GM18858 (cell line): ENCODE data around the gene PIGQ.

Source experiments
- ATAC-seq: cut with Tn5 transposase; IDR thresholded peaks from one replicate; pipeline ENCODE4 v1.9.1; 2021; ENCODE audit not compliant: unreplicated experiment

PIGQ gene

DNA sequence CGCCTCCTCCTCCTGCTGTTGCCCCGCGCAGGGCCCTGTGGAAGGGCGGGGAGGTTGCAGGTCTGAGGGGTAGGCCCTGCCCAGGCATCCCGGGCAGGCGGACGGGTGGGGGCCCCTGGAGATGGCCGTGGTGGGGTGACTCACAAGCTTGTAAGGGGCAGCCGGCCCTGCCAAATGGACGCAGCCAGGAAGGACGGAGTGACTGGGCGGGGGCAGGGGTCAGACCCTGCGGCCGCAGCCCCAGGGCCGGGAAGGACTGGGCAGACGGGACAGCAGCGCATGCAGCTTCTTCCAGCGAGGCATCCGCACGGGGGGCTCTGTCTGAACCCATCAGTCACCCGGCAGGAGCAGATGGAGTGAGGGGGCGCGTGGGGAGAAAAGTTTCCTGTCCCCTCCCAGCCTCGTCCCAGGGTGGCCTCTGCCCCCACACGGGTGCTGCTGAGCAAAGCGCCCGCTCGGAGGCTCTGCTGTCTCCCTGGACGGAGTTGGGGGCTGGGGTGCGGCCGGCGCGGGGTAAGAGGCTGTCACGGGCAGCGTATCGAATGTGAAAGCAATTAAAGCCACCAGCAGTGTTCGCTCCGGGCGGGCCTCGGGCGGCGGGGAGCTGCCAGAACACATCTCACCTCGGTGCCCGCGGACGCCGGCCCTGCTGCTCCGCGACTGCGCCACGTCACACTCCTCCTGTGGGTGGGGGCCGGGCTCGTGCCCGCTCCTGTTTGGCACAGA lies 15.0 kb upstream of the PIGQ start:
- no peak for ATAC-seq

DNA sequence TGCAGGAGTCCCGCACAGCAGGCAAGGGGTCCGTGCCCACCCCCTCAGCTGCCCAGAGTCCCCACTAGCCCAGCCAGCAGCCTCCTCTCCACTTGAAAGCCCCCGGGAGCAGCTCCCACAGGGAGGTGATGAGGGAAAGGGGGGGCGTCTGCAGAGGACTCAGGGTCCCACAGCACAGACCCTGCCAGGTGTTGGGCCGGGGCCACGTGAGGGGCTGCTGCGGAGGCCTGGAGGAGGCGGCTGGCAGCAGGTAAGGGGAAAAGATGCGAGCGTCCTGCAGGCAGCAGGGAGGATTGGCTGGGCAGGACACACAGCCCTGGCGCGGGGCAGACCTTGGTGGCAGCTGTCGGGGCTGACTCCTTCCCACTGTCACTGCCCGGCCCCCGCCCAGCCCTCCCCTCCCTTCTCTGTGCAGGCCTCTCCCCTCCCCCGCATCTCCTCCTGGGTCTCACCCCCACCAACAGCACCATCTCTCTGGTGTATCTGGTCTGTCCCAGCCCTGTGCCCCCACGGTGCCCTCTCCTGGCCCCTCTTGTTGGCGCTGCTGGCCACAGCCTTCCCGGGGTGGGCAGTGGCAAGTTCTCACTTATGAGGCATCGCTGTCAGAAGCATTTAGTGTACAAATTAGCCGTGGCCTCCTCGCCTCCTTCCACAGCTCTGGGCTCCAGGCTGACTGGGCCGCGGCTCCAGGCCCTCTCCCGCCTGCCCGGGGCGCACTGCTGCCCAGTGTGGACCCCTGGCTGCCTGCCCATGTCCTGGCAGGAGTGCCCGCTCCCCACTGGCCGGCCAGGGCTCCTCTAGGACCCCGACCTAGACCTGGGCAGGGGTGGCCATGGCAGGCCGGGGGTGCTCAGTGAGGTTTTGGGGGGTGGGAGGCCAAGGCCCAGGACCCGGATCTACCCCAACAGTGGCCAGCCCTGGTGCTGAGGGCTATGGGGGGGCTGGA lies 14.0 kb upstream of the PIGQ start:
- ATAC-seq: no peak

DNA sequence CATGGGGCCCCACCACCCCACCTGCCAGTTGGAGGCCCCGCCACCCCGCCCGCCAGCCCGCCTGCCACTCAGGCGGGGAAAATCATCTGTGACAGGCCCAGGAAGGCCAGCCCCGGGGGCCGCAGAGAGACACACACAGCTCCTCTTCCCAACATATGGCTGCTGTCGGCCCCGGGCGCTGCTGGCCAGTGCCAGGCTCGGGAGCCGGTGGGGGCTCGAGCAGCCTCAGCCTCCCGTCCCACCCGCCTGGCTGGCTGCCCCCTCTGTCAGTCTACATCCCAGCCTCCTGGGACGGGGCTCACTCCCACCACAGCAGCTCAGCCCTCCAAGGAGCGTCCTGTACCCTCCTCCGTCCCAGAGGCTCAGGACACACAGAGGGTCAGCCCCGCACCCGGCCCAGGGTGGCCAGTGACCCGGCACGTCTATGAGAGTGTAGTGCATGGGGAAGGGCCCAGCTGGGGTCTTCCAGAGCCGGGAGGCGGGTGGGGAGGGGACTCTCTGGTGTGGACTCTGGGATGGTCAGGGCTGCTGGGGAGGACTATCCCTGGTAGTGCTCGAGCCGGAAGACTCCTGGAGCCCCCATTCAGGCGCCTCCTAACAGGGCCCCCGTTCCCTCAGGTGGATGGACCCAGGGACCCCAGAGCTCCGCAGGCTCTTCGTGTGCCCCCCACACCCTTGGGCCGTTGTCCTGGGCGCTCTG lies 13.1 kb upstream of the PIGQ start:
- ATAC-seq: no peak

DNA sequence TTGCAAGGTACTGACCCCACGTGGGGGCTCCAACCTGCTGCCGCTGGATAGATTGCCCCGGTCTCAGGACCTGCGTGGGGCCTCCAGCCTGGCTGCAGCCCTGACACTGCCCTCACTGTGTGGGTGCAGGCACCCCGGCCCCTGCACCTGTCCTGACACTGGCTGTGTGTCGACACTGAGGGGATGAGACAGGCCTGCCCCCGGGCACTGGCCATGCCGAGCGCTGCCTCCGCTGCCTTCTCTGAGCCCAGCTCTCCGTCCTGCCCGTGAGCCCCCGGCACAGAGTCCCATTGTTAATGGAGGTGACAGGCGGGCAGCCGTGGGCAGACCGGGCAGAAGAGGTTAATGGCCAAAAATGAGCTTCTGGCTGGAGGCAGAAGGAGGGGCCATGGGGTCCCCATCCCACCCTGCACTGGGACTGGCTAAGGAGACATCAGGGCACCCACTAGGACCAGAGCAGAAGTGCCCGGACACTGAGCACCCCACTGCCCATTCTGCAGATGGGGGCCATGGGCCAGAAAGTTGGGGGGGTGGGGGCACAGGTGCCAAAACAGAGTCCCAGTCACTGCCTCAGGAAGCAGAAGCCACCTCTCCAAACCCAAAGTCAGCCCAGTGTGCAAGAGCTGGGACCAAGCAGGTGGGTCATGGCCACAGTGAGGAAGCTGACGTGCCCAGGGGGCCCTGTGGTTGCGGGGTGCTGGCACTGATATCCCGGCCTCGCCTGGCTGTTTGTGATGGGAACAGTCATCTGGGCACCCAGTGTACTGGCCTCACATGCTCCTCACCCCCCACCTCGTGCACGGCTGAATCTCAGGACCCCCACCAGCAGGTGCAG lies 12.1 kb upstream of the PIGQ start:
- ATAC-seq: no peak

DNA sequence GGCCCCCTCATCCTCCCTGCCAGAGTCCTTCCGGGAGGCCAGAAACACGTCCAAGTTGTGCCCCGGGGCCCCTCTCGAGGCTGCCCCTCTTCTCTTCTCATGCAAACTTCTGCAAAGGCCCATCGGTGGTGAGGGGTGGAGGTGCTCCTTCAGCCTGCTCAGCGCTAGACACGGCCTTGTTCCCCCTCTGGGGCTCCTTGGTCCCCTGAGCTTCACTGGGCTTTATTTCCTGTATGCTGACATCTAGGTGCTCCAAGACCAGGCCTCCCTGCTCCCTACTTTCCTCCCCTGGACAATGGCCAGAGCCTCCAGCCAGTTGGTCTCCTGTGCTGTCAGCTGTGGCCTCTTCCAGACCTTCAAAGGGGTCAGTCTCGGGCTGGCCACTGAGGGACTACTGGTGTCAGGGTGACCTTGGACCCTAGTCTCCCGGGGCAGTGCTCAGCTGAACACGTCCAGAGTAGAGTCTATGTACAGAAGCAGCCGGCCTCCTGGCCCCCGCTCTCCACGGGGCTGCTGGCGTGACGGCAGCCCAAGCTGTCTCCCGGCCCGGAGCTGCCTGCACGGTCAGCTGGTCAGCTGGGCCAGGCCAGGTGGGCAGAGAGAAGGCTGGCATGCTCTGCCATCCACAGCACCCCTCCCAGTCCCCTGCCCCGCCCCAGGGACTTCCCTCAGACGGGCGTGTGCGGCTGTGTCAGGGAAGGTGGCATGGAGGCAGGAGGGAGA lies 11.3 kb upstream of the PIGQ start:
- no peak for ATAC-seq

DNA sequence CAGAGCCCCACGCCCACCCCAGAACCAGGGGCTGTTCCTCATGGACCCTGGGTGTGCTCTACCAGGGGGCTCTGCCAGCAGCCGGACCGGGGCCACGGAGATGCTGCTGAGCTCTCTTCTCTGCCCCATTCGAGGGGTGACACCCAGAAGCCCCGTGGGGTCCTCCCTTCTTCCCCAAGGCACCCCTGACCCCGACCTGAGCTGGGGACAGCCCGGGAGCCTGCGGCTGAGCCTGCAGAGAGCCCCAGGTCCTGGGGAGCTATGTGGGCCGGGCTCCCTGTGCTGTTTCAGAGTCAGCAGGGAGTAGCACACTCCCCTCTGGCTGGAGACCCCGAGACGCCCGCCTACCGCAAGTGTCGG lies 10.8 kb upstream of the PIGQ start:
- no peak for ATAC-seq

DNA sequence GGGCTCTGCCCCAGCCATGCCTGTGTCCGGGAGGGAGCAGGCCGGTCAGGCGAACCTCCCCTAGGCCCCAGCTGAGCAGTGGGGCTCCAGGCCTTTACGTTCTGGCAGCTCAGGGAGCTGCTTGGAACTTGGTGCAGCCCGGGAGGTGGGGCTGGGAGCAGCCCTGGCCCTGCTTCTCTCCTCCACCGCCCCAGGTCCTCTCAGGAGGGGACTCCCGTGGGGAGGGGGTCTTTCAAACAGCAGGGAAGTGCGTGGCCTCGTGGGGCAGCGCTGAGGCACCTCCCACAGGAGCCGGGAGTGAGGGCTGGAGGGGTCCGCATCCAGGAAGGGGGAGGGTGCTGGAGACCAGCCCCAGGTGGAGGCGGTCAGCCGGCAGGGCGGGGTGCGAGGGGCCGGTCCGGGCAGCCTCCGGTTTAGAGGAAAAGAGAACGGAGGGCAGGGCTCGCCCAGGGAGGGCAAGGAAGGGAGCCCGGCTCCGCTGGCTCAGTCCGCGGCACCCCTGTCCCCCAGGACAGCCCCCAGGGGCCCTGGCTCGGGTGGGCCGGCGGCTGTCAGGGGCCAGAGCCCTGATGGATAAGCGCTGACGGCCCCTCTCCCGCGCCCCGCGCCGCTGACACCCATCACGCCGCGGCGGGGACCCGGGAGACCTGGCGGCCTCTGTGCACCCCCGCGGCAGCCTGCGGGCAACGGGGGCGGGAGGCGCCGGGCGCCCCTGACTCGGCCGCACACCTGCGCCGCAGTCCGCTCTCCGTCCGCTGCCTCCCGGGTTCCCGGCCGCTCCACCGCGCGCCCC lies 10.2 kb upstream of the PIGQ start:
- ATAC-seq: no peak

DNA sequence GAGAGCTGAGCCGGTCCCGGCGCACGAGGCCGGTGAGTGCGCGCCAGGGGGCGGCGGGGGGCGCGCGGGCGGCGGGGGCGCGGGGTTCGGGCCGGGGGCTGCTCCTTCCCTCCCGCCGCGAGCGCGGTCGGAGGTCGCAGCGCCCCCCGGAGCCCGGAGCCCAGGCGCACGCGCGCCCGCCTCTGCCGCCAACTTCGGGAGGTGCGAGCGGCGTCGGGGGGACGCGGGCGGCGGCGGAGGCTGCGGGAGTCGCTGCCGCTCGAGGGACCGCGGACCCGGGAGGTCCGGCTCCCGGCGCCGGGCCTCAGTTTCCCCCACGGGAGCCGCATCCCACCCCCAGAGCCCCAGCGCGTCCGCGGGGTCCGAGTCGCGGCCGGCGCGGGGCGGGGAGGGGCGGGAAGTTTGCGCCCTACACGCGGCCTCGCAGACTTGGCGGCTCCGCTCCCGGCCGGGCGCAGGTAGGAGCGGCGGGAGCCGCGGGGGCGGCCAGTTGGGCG lies 9.5 kb upstream of the PIGQ start, which contains the start of gene PRR35:
Gene PRR35 (plus strand): TSS at position 191 of the 497 bp plus-strand sequence. CDS start 2,901 bp downstream, outside the sequence.
- ATAC-seq: no peak

DNA sequence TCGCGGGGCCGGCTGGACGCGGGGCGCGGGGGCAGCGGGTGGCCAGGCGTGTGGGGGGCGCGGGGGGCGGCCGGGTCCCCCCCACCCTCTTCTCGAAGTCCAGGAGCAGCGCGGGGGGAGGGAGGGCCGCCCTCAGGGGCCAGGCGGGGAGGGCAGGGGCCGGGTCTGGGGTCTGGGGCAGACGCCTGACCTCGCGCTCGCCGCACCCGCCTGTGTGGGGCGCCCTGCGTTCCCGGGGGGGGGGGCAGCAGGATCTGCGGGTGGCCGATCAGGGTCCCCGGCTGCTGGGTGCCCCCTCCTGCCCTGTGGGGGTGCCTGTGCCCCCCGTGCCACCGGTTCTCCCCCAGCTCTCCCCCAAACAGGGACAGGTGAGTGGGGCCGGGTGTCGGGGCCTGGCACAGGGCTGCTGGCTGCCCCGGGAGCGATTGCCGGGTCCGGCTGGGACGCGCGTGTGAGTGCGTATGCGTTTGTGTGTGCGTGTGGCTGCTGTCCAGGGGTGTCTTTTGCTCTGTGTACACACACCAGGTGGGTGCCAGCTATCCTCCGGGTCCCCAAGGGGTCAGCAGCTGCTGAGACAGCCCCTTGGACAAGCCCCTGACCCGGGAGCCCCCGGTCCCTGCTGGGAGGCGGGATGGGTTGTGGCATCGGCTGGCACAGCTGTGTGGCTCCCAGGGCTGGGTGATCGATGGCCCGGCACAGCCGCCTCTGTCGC lies 8.9 kb upstream of the PIGQ start:
- no peak for ATAC-seq

DNA sequence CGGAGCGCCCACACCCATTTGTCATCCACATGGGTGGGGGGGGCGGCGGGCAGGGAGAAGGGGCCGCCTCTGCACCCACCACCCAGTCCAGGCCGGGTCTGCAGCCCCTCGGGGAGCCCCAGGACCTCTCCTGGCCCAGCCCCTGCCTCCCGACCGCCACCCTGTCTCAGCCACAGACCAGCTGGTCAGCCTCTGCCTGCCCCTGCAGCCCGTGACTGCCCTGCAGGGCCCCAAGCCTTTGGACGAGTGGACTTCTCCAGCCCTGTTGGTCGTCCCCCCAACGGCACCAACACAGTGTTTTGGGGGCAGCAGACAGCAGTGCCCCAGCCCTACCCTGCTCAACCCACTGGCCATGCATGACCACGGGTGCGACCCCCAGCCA lies 8.4 kb upstream of the PIGQ start:
- no peak for ATAC-seq

DNA sequence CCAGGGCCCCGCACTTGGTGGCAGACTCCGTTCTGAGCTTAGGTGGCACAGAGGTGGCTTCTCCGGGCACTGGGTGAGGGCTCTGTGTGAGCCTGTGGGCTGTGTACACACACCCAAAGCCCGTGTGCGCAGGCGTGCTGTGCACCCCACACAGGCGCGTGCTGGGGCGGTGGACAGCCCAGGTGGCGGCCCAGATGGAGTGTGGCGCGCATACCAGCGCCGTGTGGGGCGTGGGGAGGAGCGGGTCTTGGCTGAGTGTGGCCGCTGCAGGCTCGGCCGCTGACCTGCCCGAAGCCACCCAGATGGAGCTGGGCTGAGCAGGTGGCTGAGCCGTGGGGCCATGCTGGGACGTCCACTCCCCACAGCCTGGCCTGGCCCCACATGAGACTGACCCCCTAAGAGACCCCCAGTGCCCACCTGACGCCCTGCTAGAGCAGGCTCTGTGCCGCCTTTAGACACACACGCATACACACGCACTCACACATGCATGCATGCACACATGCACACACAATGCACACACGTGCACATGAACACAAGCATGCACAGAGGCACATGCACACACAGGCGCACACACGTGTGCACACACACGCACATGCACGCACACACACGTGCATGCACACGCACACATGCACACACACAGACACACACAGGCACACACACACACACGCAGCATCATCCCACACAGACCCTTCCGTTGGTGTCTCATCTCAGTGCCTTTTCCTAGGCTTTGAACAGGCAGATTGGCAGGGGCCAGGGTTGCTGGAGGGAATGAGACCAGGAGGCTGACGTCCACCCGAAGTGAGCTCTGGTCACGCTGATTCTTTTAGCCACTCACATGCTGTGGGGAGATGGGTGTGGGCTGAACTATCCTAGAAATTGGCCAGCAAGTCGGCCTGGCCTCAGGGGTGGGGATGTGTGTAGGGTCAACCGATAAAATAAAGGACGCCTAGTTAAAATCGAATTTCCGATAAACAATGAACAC lies 7.5 kb upstream of the PIGQ start:
- ATAC-seq: no peak

DNA sequence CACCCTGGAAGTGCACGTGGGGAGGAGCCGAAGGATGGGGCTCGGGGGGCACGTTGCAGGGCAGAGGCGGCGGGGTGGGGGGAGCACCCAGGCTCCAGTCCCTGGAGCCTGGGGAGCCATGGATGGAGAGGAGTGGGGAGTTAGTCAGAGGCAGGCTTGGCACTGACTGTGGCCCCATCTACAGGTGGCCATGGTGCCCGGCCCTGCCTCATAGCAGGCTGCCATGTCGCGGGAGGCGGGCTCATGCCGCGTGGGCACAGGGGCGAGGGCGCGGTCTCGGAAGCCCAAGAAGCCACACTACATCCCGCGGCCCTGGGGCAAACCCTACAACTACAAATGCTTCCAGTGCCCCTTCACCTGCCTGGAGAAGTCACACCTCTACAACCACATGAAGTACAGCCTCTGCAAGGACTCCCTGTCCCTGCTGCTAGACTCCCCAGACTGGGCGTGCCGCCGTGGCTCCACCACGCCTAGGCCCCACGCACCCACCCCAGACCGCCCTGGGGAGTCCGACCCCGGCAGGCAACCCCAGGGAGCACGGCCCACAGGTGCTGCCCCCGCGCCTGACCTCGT lies 6.6 kb upstream of the PIGQ start:
- no peak for ATAC-seq

DNA sequence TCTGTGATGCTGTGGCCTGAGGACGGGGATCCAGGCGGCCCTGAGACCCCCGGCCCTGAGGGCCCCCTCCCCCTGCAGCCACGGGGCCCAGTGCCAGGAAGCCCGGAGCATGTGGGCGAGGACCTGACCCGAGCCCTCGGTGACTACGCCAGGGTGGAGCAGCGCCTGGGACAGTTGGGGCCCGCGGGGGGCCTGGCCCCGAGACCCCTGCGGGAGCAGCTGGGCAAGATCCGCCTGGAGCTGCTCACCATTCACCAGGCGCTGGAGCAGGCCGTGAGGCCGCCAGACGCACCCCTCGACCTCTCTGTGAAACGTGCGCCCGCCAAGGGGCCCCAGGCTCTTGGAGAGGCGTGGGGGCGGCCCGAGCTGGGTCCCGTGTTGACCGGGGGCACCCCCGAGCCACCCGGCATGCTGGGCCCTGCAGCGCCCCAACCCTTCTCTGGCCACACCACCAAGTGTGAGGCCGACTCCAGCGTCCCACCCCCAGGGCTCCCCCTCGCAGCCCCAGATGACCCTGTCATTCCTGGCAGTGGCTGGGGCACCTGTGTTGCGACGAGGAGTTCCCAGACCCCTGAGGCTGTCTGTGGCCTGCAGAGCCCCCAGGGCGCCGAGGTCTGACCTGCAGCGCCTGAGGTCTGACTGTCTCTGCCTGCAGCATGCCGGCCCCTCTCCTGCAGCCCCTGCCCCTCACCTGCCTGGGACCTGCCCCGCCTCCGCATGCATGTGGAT lies 4.9 kb upstream of the PIGQ start:
- ATAC-seq: no peak

DNA sequence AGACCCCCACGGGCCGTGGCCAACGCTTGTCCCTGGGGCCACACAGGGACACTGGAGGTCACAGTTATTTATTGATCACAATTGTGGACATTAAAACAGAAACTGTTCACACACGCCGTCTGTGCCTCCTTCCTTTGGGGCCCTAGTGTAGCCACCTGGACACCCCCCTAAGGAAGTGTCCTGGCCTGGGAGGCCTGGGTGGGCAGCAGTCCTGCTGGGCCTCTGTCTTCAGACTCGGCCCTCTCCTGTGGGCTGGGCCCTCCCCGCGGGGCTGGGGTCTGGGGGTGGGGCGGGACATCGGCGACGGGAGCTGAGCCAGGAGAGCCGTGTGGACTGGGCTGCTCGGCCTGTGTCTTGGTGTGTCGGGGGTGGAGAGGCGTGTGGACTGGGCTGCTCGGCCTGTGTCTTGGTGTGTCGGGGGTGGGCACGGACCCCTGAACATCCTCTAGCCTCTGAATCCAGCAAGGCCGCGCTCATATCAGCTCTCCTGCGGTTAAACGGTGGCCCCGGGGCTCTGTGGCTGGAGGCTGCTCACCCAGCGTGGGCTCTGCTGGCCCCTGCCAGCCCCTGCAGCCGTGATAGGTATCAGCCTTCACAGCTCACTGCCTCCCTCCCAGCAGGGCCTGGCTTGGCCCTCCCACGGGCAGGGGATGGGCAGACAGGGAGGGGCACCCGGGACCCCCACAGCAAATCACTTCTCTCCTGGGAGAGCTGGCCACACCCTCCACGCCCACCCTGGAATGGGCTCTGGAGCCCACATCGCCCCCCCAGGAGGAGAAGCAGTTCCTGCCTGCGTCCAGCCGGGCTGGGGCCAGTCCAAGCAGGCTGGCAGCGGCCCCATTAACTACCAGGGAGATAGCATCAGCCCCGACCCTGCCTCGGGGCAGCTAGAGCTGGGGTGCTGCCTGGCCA lies 4.1 kb upstream of the PIGQ start:
- ATAC-seq: no peak
